Psoas muscle (tissue), 8 donors: ENCODE data around the gene RBM12. TPM values are rescaled to one million over a fixed set of nuclear protein-coding genes. Genes with fewer than 3 reads are reported as not detected.
A peak's percentile ranks its signal among the peaks of the same experiment; 100 is the strongest.

Experiments used
- ATAC-seq, 4 donors: fragments of 200-7000 bp; cut with Tn5 transposase; one replicate each; pipeline ENCODE4 v1.9.1; 2020; ENCODE audit warnings: moderate library complexity in 3 of 4, mild to moderate bottlenecking in 2 of 4
- DNase-seq, 2 donors: peaks; one replicate each; pipeline ENCODE4 v3.0.0-alpha.2; 2020
- H3K27ac ChIP-seq: fragments of 200-600 bp; one replicate; pipeline ENCODE4 v1.8.0; 2022
- H3K27me3 ChIP-seq, 3 donors: fragments of 200-600 bp in 1 of 3; one replicate each; pipeline versions ENCODE4 v1.6.1 to v1.8.0; 2013 to 2022; ENCODE audit warnings: low read length in 2 of 3, mild to moderate bottlenecking in 2 of 3, moderate library complexity in 1 of 3; ENCODE audit not compliant: insufficient read depth in 3 of 3
- H3K36me3 ChIP-seq, 2 donors: fragments of 200-600 bp in 1 of 2; one replicate each; pipeline versions ENCODE4 v1.6.1 to v1.8.0; 2013 to 2022; ENCODE audit warnings: low read depth in 1 of 2, mild to moderate bottlenecking in 1 of 2, moderate library complexity in 1 of 2; ENCODE audit not compliant: insufficient read depth in 1 of 2
- H3K4me1 ChIP-seq: fragments of 200-600 bp; one replicate; pipeline ENCODE4 v1.8.0; 2022
- H3K4me3 ChIP-seq: fragments of 200-600 bp; one replicate; pipeline ENCODE4 v1.8.0; 2022; ENCODE audit warnings: mild to moderate bottlenecking
- H3K9me3 ChIP-seq: fragments of 200-600 bp; one replicate; pipeline ENCODE4 v1.8.0; 2022
- WGBS, 3 donors: extraction: QIAGEN DNeasy Blood & Tissue Kit; methylation state at CpG; one replicate each; pipeline versions ENCODE4 v1.1.6 to v1.1.7; 2013; 5-methylcytosine and 5-hydroxymethylcytosine counted together
- intact Hi-C, 2 donors: fragments of 100-400 bp; cut with DNase I; formaldehyde crosslinking; loops; one replicate each; pipeline versions ENCODE4 v1.11.0 to v1.14.2; 2022
- polyA plus RNA-seq, 3 donors: library from polyadenylated mRNA; stranded (reverse); fragments of 200-250 nt; gene quantifications; one replicate each; pipeline ENCODE4 v1.2.3, GENCODE V29; 2013
- total RNA-seq, 4 donors: library from RNA; stranded (reverse); fragmentation: NEBNext Ultra II Directional in 2 of 4; extraction: Animal tissue kit (Norgen Biotek cat#: 25700) in 2 of 4; gene quantifications; one replicate each; pipeline versions ENCODE4 v1.2.1 to v1.2.4, GENCODE V29; 2021 to 2023
- TF ChIP-seq, protein P1 (sequence below): fragments of 200-600 bp; IDR thresholded peaks from one replicate; pipeline ENCODE4 v1.8.0; 2022; ENCODE audit warnings: antibody characterized with exemption
- donor health status: healthy with polysubstance abuse.
- donor health status: DM: no; HTN: no; CAD: no; lungs with moderate emphysema.
- donor health status: Bipolar disorder and iron deficiency.
- donor health status: healthy.
- donor health status: DM: yes; HTN: yes; CAD: no.
- donor health status: DM: no; HTN: no; CAD: no.
- donor health status: DM: no; HTN: no; CAD: no.
- donor health status: DM: yes; HTN: yes; CAD: no.

The RBM12 gene
- total and polyA plus RNA-seq, 7 donors, result 5.3 to 61.5 (median 22.5) TPM

- ATAC-seq, result peak in 2 of 4 donors; percentile 46 to 53
- Histone ChIP-seq H3K36me3 (peaks cover 4 to 38% of the 10 kb centered on the region in 2 donors), H3K9me3 (no peaks in the 10 kb centered on the region), H3K4me3 (no peak overlapping the region), H3K27me3 (no peaks in the 10 kb centered on the region), H3K27ac (peak overlapping the region; percentile 8), H3K4me1 (peaks cover 41% of the 10 kb centered on the region)
- DNase-seq, result no peak
- 80 to 84% (median 80%) methylated on average over 3 of the region's 3 CpGs for WGBS, 3 donors
- TF ChIP-seq, protein P1, sequence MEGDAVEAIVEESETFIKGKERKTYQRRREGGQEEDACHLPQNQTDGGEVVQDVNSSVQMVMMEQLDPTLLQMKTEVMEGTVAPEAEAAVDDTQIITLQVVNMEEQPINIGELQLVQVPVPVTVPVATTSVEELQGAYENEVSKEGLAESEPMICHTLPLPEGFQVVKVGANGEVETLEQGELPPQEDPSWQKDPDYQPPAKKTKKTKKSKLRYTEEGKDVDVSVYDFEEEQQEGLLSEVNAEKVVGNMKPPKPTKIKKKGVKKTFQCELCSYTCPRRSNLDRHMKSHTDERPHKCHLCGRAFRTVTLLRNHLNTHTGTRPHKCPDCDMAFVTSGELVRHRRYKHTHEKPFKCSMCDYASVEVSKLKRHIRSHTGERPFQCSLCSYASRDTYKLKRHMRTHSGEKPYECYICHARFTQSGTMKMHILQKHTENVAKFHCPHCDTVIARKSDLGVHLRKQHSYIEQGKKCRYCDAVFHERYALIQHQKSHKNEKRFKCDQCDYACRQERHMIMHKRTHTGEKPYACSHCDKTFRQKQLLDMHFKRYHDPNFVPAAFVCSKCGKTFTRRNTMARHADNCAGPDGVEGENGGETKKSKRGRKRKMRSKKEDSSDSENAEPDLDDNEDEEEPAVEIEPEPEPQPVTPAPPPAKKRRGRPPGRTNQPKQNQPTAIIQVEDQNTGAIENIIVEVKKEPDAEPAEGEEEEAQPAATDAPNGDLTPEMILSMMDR, result no peak
- intact Hi-C loops, result loop anchor here in 1 of 2 donors (10.0 kb wide), 1 partner anchor 64 kb away; no protein-coding TSS in a partner anchor
Measured at GRCh38 chr20:35650632-35651031, 14.1 kb downstream of the RBM12 start.

- peaks cover 0 to 23% of the 10 kb centered on the region in 2 donors for H3K36me3 ChIP-seq
- TF ChIP-seq, protein P1, result no peak
- H3K4me1 ChIP-seq, result peaks cover 50% of the 10 kb centered on the region
- no peak overlapping the region for H3K4me3 ChIP-seq
- intact Hi-C loops, result no loop called here
- DNase-seq, result no peak
- no peaks in the 10 kb centered on the region for H3K27me3 ChIP-seq
- no peaks in the 10 kb centered on the region for H3K9me3 ChIP-seq
- no peak for ATAC-seq
- H3K27ac ChIP-seq, result no peak overlapping the region
Measured at GRCh38 chr20:35648836-35649235, 15.9 kb downstream of the RBM12 start.

- no peaks in the 10 kb centered on the region for H3K36me3 ChIP-seq
- H3K27ac ChIP-seq, result no peak overlapping the region
- H3K27me3 ChIP-seq, result no peaks in the 10 kb centered on the region
- no peaks in the 10 kb centered on the region for H3K9me3 ChIP-seq
- no peak overlapping the region for H3K4me3 ChIP-seq
- TF ChIP-seq, protein P1, result no peak
- H3K4me1 ChIP-seq, result peaks cover 20% of the 10 kb centered on the region
- ATAC-seq (no peak), DNase-seq (no peak)
- intact Hi-C loops, result no loop called here
- 83 to 90% (median 89%) methylated on average over 2 of the region's 2 CpGs for WGBS, 3 donors
Measured at GRCh38 chr20:35644806-35645205, 19.9 kb downstream of the RBM12 start.

- WGBS, 3 donors, result 88 to 92% (median 89%) methylated on average over 7 of the region's 7 CpGs
- TF ChIP-seq, protein P1, result no peak
- no peaks in the 10 kb centered on the region for H3K9me3 ChIP-seq
- H3K36me3 ChIP-seq, result no peaks in the 10 kb centered on the region
- H3K4me1 ChIP-seq, result peaks cover 18% of the 10 kb centered on the region
- H3K27ac ChIP-seq, result no peak overlapping the region
- no peak overlapping the region for H3K4me3 ChIP-seq
- DNase-seq (no peak), ATAC-seq (no peak)
- intact Hi-C loops, result loop anchor here in 1 of 2 donors (1.0 kb wide), 1 partner anchor 37 kb away; no protein-coding TSS in a partner anchor
- H3K27me3 ChIP-seq, result no peaks in the 10 kb centered on the region
Measured at GRCh38 chr20:35643045-35643444, 21.7 kb downstream of the RBM12 start.

GRCh38 chr20:35641743-35642142 lies 23.0 kb downstream of the RBM12 start:
- no peaks in the 10 kb centered on the region for H3K9me3 ChIP-seq
- H3K4me3 ChIP-seq, result no peak overlapping the region
- WGBS, 3 donors, result 69 to 78% (median 69%) methylated on average over 4 of the region's 4 CpGs
- ATAC-seq, result no peak
- TF ChIP-seq, protein P1, result no peak
- intact Hi-C loops, result no loop called here
- H3K36me3 ChIP-seq, result no peaks in the 10 kb centered on the region
- H3K27ac ChIP-seq, result no peak overlapping the region
- no peaks in the 10 kb centered on the region for H3K27me3 ChIP-seq
- H3K4me1 ChIP-seq, result peaks cover 30% of the 10 kb centered on the region
- DNase-seq, result no peak
